Fibroblast of lung (primary cell): ENCODE measurements around the gene CD247. TPM values are rescaled to one million over a fixed set of nuclear protein-coding genes. Genes with fewer than 3 reads are reported as not detected.

Source experiments
- DNase-seq, 2 donors: peaks; one replicate each; pipeline versions ENCODE4 v3.0.0 to v3.0.0-alpha.2; 2010; ENCODE audit warnings: low read depth in 2 of 2
- H2AFZ ChIP-seq: 2 replicates; pipeline ENCODE4 v1.5.1; 2012; ENCODE audit warnings: low read length, control low read depth, inconsistent platforms
- H3K27ac ChIP-seq: 2 replicates; pipeline ENCODE4 v1.5.1; 2011; ENCODE audit warnings: low read length, control low read depth; ENCODE audit not compliant: insufficient read depth
- H3K27me3 ChIP-seq: 2 replicates; pipeline ENCODE4 v1.5.1; 2011; ENCODE audit warnings: mild to moderate bottlenecking, low read length; ENCODE audit not compliant: control insufficient read depth, insufficient read depth
- H3K36me3 ChIP-seq: 2 replicates; pipeline ENCODE4 v1.5.1; 2011; ENCODE audit warnings: low read length; ENCODE audit not compliant: control insufficient read depth, insufficient read depth
- H3K4me1 ChIP-seq: 2 replicates; pipeline ENCODE4 v1.5.1; 2011; ENCODE audit warnings: low read length; ENCODE audit not compliant: control insufficient read depth, insufficient read depth; ENCODE audit errors: extremely low read depth
- H3K4me2 ChIP-seq: 2 replicates; pipeline ENCODE4 v1.5.1; 2011; ENCODE audit warnings: low read length, control low read depth; ENCODE audit not compliant: insufficient read depth; ENCODE audit errors: extremely low read depth
- H3K4me3 ChIP-seq, 4 experiments: fragments of 200-600 bp in 1 of 4; sonication (generic) in 1 of 4; replicated peaks in 1 of 4; 2 replicates each; pipeline ENCODE4 v1.5.1; 2011 to 2016; ENCODE audit warnings: low read length in 4 of 4, low read depth in 3 of 4, mild to moderate bottlenecking in 3 of 4, control low read depth in 2 of 4, inconsistent platforms in 1 of 4, mixed read lengths in 1 of 4; ENCODE audit not compliant: insufficient read depth in 1 of 4; ENCODE audit errors: control extremely low read depth in 1 of 4
- H3K79me2 ChIP-seq: 2 replicates; pipeline ENCODE4 v1.5.1; 2012; ENCODE audit warnings: mild to moderate bottlenecking, low read length, inconsistent platforms; ENCODE audit not compliant: control insufficient read depth, insufficient read depth
- H3K9ac ChIP-seq: 2 replicates; pipeline ENCODE4 v1.5.1; 2011; ENCODE audit warnings: mild to moderate bottlenecking, low read length, control low read depth; ENCODE audit not compliant: insufficient read depth
- H3K9me3 ChIP-seq: 2 replicates; pipeline ENCODE4 v1.5.1; 2012; ENCODE audit warnings: low read depth, low read length; ENCODE audit not compliant: control insufficient read depth, insufficient read depth
- H4K20me1 ChIP-seq: 2 replicates; pipeline ENCODE4 v1.5.1; 2011; ENCODE audit warnings: low read length; ENCODE audit not compliant: control insufficient read depth, insufficient read depth; ENCODE audit errors: extremely low read depth
- CTCF ChIP-seq, 2 donors: IDR thresholded peaks in 1 of 2; conservative IDR thresholded peaks in 1 of 2; 1 replicate in 1 of 2; 2 replicates in 1 of 2; pipeline ENCODE4 v1.5.1; 2011 to 2012; ENCODE audit warnings: low read length in 2 of 2, control low read depth in 1 of 2, inconsistent platforms in 1 of 2, low read depth in 1 of 2, mild to moderate bottlenecking in 1 of 2
- EZH2 ChIP-seq: IDR thresholded peaks from 2 replicates; pipeline ENCODE4 v1.5.1; 2012; ENCODE audit warnings: low read length, control low read depth, mild to moderate bottlenecking; ENCODE audit errors: missing control alignments
- polyA plus RNA-seq, 2 donors: library from polyadenylated mRNA; depleted of rRNA in 1 of 2; stranded (reverse) in 1 of 2; unstranded in 1 of 2; fragments of >200 nt; gene quantifications; 2 replicates each; pipeline ENCODE4 v1.2.1, GENCODE V29; 2011 to 2012; ENCODE audit warnings: missing spikeins in 1 of 2
- total RNA-seq: library from RNA; depleted of rRNA; stranded (reverse); fragments of >200 nt; gene quantifications from 2 replicates; pipeline ENCODE4 v1.2.1, GENCODE V29; 2014

Gene CD247
- total and polyA plus RNA-seq, 2 donors (not counting 1 experiment from before 2014, with no cell fraction given): not detected

- H3K79me2 ChIP-seq: no peaks in the 10 kb centered on the region
- H3K27me3 ChIP-seq: no peaks in the 10 kb centered on the region
- H3K9ac ChIP-seq: no peak overlapping the region
- no peaks in the 10 kb centered on the region for H3K9me3 ChIP-seq
- no peaks in the 10 kb centered on the region for H3K4me1 ChIP-seq
- no peaks in the 10 kb centered on the region for H4K20me1 ChIP-seq
- no peak overlapping the region for H3K4me3 ChIP-seq
- DNase-seq: no peak
- no peak overlapping the region for H3K27ac ChIP-seq
- no peak for TF ChIP-seq EZH2
- TF ChIP-seq CTCF (conservative IDR thresholded peaks at IDR 0.05 in 1 of 2, IDR thresholded peaks at IDR 0.05 in 1 of 2; ENCODE audit: low read depth in 1 of 2, low read length in 2 of 2): no peak
- no peaks in the 10 kb centered on the region for H3K36me3 ChIP-seq
- no peak overlapping the region for H2AFZ ChIP-seq
- H3K4me2 ChIP-seq: no peak overlapping the region
Measured at GRCh38 chr1:167425482-167425881, 92.8 kb downstream of the CD247 start.

- Histone ChIP-seq H3K36me3 (no peaks in the 10 kb centered on the region), H3K27ac (no peak overlapping the region), H3K79me2 (no peaks in the 10 kb centered on the region), H3K27me3 (no peaks in the 10 kb centered on the region), H3K9ac (no peak overlapping the region), H3K9me3 (no peaks in the 10 kb centered on the region), H3K4me3 (no peak overlapping the region), H4K20me1 (no peaks in the 10 kb centered on the region), H3K4me2 (no peak overlapping the region), H2AFZ (no peak overlapping the region), H3K4me1 (no peaks in the 10 kb centered on the region)
- DNase-seq: no peak
- no peak for TF ChIP-seq CTCF (conservative IDR thresholded peaks at IDR 0.05 in 1 of 2, IDR thresholded peaks at IDR 0.05 in 1 of 2; ENCODE audit: low read depth in 1 of 2, low read length in 2 of 2)
- TF ChIP-seq EZH2: no peak
Measured at GRCh38 chr1:167423684-167424619, 94.4 kb downstream of the CD247 start.

GRCh38 chr1:167420510-167420909 lies 97.8 kb downstream of the CD247 start:
- Histone ChIP-seq H3K27ac (no peak overlapping the region), H3K27me3 (no peaks in the 10 kb centered on the region), H3K9me3 (no peaks in the 10 kb centered on the region), H3K4me1 (no peaks in the 10 kb centered on the region), H3K4me3 (no peak overlapping the region), H2AFZ (no peak overlapping the region), H3K36me3 (no peaks in the 10 kb centered on the region), H4K20me1 (no peaks in the 10 kb centered on the region), H3K9ac (no peak overlapping the region), H3K4me2 (no peak overlapping the region), H3K79me2 (no peaks in the 10 kb centered on the region)
- no peak for DNase-seq
- TF ChIP-seq CTCF (conservative IDR thresholded peaks at IDR 0.05 in 1 of 2, IDR thresholded peaks at IDR 0.05 in 1 of 2; ENCODE audit: low read depth in 1 of 2, low read length in 2 of 2): no peak
- no peak for TF ChIP-seq EZH2
